GM18909 (cell line): ENCODE measurements around the gene PLSCR2.
"Not testable (repeated sequence)": the region's sequence is repeated elsewhere in the genome, so short reads cannot be mapped to it uniquely, and the experiment has no call there.

Source experiments
- ATAC-seq: cut with Tn5 transposase; IDR thresholded peaks from one replicate; pipeline ENCODE4 v1.9.1; 2021; ENCODE audit warnings: mild to moderate bottlenecking; ENCODE audit not compliant: unreplicated experiment, poor library complexity

Gene PLSCR2

DNA sequence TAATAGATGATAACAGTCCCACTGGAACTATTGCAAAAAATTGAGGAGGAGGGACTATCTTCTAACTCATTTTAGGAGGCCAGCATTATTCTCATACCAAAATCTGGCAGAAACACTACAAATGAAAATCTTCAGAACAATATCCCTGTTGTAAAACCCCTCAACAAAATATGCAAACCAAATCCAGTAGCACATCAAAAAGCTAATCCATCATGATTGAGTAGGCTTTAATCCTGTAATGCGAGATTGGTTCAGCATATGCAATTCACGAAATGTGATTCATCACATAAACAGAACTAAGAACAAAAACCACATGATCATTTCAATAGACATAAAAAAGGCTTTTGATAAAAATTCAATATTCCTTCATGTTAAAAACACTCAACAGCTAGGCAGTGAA is 23.9 kb upstream of the PLSCR2 start:
- ATAC-seq: no peak

DNA sequence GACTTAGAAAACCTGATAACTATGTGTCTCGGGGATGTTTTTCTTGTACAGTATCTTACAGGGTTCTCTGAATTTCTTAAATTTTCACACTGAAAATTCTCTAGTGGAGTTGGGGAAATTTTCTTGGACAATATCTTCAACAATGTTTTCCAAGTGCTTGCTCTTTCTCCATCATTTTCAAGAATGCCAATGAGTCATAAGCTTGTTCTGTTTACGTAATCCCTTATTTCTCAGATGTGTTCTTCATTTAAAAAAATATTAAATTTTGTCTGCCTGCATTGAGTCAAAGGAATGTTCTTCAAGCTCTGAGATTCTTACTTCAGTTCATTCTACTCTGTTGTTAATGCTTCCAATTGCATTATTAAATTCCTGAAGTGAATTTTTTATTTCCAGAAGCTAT is 21.9 kb upstream of the PLSCR2 start:
- no peak for ATAC-seq

DNA sequence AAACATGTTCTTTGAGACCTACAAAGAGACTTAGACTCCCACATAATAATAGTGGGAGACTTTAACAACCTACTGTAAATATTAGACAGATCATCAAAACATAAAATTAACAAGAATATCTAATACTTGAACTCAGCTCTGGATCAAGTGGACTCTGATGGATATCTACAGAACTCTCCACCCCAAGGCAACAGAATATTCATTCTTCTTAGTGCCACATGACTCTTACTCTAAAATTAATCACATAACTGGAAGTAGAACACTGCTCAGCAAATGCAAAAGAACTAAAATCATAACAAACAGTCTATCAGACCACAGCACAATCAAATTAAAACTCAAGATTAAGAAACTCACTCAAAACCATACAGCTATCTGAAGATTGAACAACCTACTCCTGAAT is 15.9 kb upstream of the PLSCR2 start:
- ATAC-seq: no peak

DNA sequence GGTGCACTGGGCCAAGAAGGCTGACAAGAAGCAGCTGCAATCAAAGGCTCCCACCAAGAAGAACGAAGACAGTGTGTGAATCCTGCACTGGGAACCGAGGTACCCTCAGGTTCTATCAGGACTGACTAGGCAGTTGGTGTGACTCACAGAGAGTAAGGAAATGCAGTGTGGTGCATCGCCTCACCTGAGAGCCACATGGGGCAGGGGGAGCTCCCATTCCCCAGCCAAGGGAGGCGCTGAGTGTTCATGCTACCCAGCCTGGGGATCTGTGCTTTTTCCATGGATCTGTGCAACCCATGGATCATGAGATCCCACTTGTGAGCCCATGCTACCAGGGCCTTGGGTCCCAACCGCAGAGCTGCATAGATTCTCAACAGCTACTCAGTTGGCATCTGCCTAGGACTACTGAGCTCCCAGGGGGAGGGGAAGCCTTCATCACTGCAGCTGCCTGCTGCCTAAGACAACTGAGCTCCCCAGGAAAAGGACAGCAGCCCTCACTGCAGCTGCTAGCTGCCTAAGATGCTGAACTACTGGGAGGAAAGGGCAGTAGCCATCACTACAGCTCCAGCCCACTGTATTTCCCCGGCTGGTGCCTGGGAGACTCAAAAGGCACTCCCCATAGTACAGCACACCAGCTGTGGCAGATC is 6.9 kb upstream of the PLSCR2 start:
- no peak for ATAC-seq

DNA sequence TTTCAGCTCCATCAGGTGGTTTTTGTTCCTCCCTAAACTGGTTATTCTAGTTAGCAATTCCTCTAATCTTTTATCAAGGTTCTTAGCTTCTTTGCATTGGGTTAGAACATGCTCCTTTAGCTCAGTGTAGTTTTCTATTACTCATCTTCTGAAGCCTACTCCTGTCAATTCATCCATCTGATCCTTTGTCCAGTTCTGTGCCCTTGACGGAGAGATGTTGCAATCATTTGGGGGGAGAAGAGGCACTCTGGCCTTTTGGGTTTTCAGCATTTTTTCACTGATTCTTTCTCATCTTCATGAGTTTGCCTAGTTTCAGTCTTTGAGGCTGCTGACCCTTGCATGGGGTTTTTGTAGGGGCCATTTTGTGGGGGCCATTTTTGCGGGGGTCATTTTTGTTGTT is 5.6 kb upstream of the PLSCR2 start:
- not testable (repeated sequence) for ATAC-seq

DNA sequence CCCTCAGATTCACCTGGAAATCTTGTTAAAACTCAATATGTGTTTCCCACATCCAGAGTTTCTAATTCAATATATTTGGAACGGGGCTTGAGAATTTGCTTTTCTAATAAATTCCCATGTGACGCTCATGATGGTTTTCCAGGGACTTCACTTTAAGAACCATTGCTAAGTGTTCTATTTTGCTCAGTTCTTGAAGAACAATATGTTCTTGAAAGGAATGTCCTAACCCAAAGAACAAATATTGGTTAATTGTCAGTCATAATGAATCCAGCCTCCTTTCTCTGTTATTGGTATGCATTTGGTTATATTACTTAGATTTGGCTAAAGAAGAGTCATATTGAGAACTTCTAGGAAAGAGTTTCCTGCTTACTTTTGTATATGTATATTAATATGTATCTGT is 4.4 kb upstream of the PLSCR2 start:
- no peak for ATAC-seq

DNA sequence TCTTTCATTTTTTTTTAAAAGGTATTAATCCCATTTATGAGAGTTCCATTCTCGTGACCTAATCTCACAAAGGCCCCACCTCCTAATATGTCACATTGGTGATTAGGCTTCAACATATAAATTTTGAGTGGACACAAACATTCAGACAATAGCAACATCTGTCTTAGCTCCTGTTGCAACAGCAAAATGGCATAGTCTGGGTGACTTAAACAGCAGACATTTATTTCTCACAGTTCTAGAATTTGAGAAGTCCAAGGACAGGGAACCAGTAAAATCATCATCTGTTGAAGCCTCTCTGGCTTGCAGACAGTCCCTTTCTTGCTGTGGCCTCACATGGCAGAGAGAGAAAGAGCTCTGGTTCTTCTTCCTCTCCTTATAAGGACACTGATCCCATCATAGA is 3.2 kb upstream of the PLSCR2 start:
- no peak for ATAC-seq

DNA sequence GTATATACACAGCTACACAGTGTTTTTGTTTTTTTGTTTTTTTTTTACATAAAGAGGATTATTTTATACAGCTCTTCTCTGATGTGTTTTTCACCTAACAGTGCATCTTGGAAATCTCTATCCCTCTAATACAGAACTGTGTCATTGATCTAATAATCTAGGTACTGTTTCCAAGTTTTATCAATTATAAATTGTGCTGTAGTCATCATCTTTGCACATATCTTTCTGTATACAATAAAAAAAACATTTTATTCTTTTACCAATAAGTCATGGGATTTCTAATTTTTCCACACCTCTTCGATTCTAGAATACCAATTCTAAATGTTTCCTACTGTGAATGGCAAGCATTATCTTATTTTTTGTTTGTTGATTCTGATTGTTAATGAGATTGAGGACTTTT is 1.7 kb upstream of the PLSCR2 start:
- ATAC-seq: no peak

DNA sequence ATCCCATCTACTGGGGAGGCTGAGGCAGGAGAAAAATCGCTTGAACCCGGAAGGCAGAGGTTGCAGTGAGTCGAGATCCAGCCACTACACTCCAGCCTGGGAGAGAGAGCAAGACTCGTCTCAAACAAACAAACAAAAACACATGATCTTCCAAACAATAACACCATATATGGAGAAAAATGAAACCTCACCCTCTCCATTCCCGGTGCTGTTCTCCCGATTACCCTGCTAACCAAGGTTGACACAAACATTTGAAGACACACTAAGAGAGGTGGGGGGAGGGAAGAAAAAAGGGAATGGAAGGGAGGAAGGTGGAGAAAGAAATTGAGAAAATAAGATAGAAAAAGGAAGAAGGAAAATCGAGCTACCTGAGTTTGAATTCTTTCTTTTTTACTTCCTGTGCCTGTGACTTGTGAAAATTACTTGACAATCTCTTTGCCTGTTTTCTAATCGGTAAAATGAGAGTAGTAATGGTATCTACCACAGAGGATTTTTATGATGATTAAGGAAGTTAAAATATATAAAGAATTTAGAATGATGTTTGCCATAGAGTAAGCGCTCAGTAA is 1.1 kb upstream of the PLSCR2 start:
- ATAC-seq: no peak

DNA sequence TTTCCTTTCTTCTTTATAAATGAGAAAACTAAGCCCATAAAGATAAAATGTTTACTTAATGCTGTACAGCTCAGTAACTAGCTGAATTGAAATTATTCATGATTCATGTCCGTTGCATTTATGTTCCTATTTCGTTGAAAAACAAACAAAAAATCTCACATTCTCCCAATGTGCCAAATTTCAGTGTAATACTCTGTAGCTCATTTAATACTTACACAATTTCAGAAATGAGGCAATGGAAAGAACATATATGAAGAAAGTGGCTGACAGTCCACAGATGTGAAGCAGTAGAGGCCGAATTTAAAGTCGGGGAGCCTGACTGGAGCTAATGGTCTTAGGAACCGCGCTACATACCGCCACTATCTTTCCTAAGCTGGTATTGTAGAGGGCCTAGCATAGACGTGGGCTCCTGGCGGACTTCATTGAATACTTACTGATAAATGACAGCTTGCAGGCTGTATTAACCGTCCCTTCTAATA is 651 bp downstream of the PLSCR2 start:
- ATAC-seq: no peak

DNA sequence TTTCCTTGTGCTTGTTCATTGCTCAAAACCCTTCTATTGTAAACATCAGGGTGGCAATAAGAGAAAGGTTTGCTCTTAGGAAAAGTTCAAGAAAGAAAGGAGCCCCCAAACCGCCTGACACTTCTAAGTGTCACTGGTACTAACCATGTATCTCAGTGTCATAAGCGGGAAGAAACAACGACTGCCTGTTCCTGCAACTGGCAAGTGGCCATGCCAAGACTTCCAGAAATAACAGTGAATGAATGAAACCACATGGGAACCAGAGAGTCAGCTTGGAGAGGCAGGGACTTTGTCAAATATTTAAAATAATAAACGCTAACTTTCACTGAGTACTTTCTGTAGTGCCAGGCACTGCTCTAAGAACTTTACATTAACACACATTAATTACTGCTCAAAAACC is 1.1 kb downstream of the PLSCR2 start:
- ATAC-seq: no peak

DNA sequence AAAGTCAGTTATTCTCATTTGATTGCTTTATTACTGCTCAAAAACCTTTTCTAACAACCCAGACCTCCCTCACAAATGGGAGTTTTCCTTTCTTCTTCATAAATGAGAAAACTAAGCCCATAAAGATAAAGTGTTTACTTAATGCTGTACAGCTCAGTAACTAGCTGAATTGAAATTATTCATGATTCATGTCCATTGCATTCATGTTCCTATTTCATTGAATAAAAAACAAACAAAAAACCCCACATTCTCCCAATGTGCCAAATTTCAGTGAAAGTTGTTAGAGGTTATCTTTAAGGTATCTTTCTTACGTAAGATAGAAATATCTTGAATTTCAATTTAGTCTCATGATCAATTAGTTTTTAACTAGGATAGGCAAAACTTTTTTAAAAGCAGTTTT is 2.8 kb downstream of the PLSCR2 start:
- ATAC-seq: no peak

DNA sequence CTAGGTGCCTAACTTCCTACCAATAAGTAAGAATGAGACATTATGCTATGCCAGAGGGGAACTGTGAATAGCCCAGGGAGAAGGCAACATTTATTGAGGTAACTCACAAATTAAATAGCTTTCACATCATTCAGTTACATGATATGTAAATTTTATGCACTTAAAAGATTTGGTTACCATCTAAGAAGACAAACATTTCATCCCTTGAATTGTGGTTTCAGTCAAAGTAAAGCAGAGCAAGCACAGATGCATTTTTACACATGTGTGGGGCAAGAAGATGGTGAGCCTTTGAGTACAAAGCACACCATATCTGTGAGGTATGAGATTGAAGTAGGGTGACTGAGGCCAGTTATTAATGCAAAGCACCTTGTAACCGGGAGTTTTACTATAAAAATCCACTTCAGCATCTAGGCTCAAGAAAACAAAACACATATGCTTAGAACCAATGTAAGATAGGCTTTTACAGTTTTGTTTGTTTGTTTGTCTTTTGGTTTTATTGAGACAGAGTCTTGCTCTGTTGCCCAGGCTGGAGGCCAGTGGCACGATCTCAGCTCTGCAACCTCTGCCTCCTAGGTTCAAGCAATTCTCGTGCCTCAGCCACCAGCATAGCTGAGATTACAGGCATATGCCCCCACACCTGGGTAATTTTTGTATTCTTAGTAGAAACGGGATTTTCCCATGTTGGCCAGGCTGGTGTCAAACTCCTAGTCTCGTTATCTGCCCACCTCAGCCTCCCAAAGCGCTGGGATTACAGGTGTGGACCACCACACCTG is 3.5 kb downstream of the PLSCR2 start:
- ATAC-seq: no peak

DNA sequence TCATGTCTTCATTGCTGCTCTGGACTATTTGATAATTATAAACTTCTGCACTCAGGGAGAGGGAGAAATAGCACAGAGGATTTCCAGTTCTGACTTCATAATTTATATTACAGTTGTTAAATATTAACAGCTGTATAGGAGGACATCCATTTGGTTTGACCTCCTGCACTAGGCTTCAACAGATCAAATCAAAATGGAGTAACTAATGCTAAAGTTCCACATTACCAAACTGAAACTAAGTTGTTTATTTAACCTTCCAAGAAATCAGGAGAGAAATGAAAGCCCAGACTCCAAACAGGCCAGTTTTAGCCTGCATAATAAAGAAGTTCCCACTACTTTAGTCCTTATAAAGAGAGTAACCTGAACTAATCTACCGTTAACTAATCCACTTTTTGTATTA is 4.6 kb downstream of the PLSCR2 start:
- ATAC-seq: no peak

DNA sequence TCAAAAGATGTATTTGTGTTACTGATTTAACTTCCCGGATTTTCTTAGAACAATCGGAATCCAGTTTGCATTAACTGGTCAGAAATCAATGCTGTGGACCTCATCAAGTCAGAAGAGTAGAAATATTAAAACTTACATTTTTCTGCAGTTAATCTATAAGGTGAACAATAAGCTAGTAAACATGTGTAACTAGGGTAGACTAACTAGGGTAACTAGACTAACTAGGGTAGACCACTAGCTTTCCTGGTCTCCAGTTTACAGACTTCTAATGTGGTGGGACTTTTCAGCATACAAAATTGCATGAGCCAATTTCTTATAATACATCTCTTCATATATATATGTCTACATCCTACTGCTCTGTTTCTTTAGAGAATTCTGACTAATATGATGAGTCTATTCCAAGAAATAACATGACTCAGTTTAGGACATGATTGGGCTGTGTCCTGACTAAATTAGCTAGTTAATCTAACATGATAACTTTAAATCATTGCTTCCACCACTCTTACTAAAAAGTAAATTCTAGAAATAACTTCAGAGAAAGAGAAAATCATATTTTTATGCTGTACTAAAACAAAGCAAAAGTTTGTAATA is 5.3 kb downstream of the PLSCR2 start:
- ATAC-seq: no peak

DNA sequence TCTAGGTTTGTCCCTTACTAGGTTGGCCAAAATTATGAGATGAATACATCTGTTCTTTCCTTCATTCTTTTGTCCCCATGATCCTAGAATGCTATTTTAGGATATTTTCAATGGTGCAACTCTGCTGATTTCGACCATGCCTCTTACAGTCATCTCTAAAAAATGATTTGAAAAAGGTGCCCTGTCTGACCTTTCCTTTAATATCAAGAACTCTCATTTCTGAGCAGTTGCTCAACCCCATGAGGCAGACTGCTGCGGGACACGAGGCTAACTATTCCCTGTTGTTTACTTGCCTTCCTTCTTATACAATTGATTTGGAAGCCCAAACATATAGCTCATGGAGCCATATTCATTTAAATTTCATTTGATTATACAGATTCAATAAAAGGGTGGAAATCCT is 14.6 kb downstream of the PLSCR2 start:
- no peak for ATAC-seq

DNA sequence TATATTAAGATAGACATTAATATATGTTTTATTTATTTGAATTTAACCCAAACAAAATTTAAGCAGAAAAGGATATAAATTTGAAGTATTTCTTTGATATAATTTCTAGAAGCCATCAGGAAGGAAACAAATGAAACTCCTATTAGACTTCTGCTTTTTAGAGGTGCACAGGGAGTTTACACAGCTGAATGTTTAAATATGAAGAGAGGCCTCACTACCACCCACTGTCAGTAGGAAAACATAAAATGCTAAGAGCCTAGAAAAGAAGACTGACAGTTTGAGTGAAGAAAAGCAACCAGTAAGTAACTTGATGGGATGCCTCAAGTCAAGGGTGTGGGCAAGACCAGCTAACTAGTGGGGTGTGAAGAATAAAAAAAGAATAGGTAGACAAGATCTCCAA is 19.7 kb downstream of the PLSCR2 start:
- no peak for ATAC-seq

DNA sequence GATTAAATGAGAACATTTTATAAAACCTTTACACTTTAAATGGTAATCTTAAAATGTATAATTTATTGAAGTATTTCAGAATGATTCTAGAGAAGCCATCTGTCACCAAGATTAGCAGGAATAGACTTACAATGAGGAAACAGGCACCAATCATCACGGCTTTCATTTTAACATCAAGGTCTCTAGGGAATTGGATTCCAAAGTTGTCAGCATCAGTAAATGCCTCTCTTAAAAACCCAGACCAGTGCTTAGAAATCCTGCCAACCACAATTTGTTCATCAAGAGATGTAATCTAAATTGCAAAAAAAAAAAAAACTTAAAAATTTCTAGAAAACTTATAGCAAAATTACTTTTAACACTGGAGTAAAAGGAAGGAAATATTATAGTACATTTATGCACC is 20.3 kb downstream of the PLSCR2 start:
- no peak for ATAC-seq

DNA sequence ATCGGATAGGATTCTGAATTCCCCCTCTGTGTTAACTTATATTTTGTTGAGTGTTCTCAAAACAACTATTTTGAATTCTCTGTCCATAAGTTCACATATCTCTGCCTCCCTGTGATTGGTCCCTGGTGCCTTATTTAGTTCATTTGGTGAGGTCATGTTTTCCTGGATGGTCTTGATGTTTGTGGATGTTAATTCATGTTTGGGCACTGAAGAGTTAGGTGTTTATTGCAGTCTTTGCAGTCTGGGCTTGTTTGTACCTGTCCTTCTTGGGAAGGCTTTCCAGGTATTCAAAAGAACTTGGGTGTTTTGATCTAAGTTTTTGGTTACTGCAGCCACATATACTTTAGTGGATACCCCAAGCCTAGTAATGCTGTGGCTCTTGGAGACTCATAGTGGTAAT is 23.3 kb downstream of the PLSCR2 start:
- ATAC-seq: no peak

DNA sequence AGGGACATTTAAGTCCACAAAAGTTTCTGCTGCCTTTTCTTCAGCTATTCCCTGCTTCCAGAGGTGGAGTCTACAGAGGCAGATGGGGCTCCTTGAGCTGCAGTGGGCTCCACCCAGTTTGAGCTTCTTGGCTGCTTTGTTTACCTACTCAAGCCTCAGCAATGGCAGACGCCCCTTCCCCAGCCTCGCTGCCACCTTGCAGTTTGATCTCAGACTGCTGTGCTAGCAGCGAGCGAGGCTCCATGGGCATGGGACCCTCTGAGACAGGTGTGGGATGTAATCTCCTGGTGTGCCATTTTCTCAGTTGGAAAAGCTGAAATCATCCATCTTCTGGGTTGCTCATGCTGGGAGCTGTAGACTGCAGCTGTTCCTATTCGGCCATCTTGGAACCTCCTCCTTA is 29.1 kb downstream of the PLSCR2 start:
- not testable (repeated sequence) for ATAC-seq

DNA sequence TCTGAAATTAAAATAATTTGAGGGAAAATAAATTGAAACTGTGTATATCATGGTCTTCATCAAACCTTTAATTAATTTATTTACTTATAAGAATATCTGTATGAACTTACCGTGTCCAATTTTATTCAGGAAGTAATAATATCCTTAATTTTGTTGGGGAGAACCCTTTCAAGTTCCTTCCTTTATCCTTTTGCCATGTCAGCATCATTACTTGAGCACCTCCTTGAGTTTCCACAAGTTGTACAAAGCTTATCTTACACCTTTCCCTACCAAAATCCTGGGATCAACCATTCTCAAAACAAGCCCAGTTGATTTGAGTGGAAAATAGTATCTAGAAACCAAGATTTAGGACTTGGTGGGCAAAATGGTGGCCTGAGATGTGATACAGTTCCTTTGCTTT is 37.3 kb downstream of the PLSCR2 start:
- ATAC-seq: no peak
